Uterus (tissue), 4 donors: ENCODE results near the gene C11orf54. TPM values are rescaled to one million over a fixed set of nuclear protein-coding genes. Genes with fewer than 3 reads are reported as not detected.

Experiments
- DNase-seq, 2 donors: peaks; one replicate each; pipeline ENCODE4 v3.0.0-alpha.2; 2019 to 2020
- H3K27ac ChIP-seq, 2 donors: fragments of 200-600 bp; sonication (generic); 1 replicate in 1 of 2; 2 replicates in 1 of 2; pipeline ENCODE4 v1.5.1; 2016 to 2018
- H3K27me3 ChIP-seq, 2 donors: fragments of 200-600 bp; sonication (generic); one replicate each; pipeline ENCODE4 v1.5.1; 2018 to 2019; ENCODE audit warnings: control low read depth in 1 of 2
- H3K36me3 ChIP-seq, 2 donors: fragments of 200-600 bp; sonication (generic); one replicate each; pipeline ENCODE4 v1.5.1; 2019; ENCODE audit warnings: control low read depth in 1 of 2
- H3K4me1 ChIP-seq, 2 donors: fragments of 200-600 bp; sonication (generic); one replicate each; pipeline ENCODE4 v1.5.1; 2018 to 2019; ENCODE audit warnings: control low read depth in 1 of 2
- H3K4me3 ChIP-seq, 2 donors: fragments of 200-600 bp; sonication (generic); 1 replicate in 1 of 2; 2 replicates in 1 of 2; pipeline ENCODE4 v1.5.1; 2018 to 2019; ENCODE audit warnings: mild to moderate bottlenecking in 1 of 2
- H3K9me3 ChIP-seq, 2 donors: fragments of 200-600 bp; sonication (generic); one replicate each; pipeline ENCODE4 v1.5.1; 2019; ENCODE audit warnings: control low read depth in 1 of 2
- CTCF ChIP-seq, 4 experiments: fragments of 200-600 bp in 2 of 4; fragments of 450-650 bp in 2 of 4; sonication (generic) in 2 of 4; IDR thresholded peaks; one replicate each; pipeline ENCODE4 v1.5.1; 2016 to 2019; ENCODE audit warnings: antibody characterized with exemption in 4 of 4, mild to moderate bottlenecking in 2 of 4, moderate library complexity in 1 of 4
- POLR2A ChIP-seq, 2 donors: fragments of 450-650 bp; IDR thresholded peaks; one replicate each; pipeline ENCODE4 v1.6.1; 2016; ENCODE audit warnings: antibody characterized with exemption in 2 of 2, mild to moderate bottlenecking in 1 of 2, moderate library complexity in 1 of 2
- intact Hi-C: fragments of 100-400 bp; cut with DNase I; formaldehyde crosslinking; loops from one replicate; pipeline ENCODE4 v1.15.1; 2023; ENCODE audit warnings: low total_unique reads
- total RNA-seq, 4 donors: library from RNA; depleted of rRNA in 3 of 4; stranded (reverse); fragments of >200 nt in 3 of 4; gene quantifications; one replicate each; pipeline versions ENCODE4 v1.1.0 to v1.2.4, GENCODE V29; 2014 to 2023
- donor health status: DM: yes; HTN: yes; CAD: no.

Gene C11orf54
- total RNA-seq, 4 donors from 2014 or later, result 13.3 to 57.2 (median 32.1) TPM

GRCh38 chr11:93728792-93729128 lies 12.7 kb upstream of the C11orf54 start:
- Histone ChIP-seq H3K9me3 (no peaks in the 10 kb centered on the region), H3K4me1 (no peaks in the 10 kb centered on the region), H3K27ac (no peak overlapping the region), H3K4me3 (no peak overlapping the region), H3K27me3 (no peaks in the 10 kb centered on the region), H3K36me3 (no peaks in the 10 kb centered on the region)
- intact Hi-C loops, result no loop called here
- TF ChIP-seq CTCF (IDR thresholded peaks at IDR 0.05) (no peak), POLR2A (IDR thresholded peaks at IDR 0.05) (no peak)
- no peak for DNase-seq

GRCh38 chr11:93729129-93729616 lies 12.3 kb upstream of the C11orf54 start:
- intact Hi-C loops, result no loop called here
- DNase-seq, result no peak
- no peak overlapping the region for H3K4me3 ChIP-seq
- H3K27ac ChIP-seq, result no peak overlapping the region
- H3K27me3 ChIP-seq, result no peaks in the 10 kb centered on the region
- no peaks in the 10 kb centered on the region for H3K4me1 ChIP-seq
- H3K36me3 ChIP-seq, result no peaks in the 10 kb centered on the region
- TF ChIP-seq POLR2A (IDR thresholded peaks at IDR 0.05) (no peak), CTCF (IDR thresholded peaks at IDR 0.05) (no peak)
- H3K9me3 ChIP-seq, result no peaks in the 10 kb centered on the region

- DNase-seq, result no peak
- no peaks in the 10 kb centered on the region for H3K27me3 ChIP-seq
- no peaks in the 10 kb centered on the region for H3K36me3 ChIP-seq
- TF ChIP-seq CTCF (IDR thresholded peaks at IDR 0.05) (no peak), POLR2A (IDR thresholded peaks at IDR 0.05) (no peak)
- H3K27ac ChIP-seq, result no peak overlapping the region
- H3K9me3 ChIP-seq, result no peaks in the 10 kb centered on the region
- H3K4me3 ChIP-seq, result no peak overlapping the region
- H3K4me1 ChIP-seq, result no peaks in the 10 kb centered on the region
- intact Hi-C loops, result no loop called here
Observed at GRCh38 chr11:93730108-93731107, 11.1 kb upstream of the C11orf54 start.

GRCh38 chr11:93732237-93732892 lies 9.1 kb upstream of the C11orf54 start:
- H3K27ac ChIP-seq, result no peak overlapping the region
- TF ChIP-seq CTCF (IDR thresholded peaks at IDR 0.05) (no peak), POLR2A (IDR thresholded peaks at IDR 0.05) (no peak)
- intact Hi-C loops, result no loop called here
- DNase-seq, result no peak
- H3K36me3 ChIP-seq, result no peaks in the 10 kb centered on the region
- no peak overlapping the region for H3K4me3 ChIP-seq
- no peaks in the 10 kb centered on the region for H3K27me3 ChIP-seq
- no peaks in the 10 kb centered on the region for H3K4me1 ChIP-seq
- H3K9me3 ChIP-seq, result no peaks in the 10 kb centered on the region

GRCh38 chr11:93733474-93733873 lies 8.0 kb upstream of the C11orf54 start:
- intact Hi-C loops, result no loop called here

More at GRCh38 chr11:93733474-93733873, 8.0 kb upstream of the C11orf54 start:
- DNase-seq, result no peak
- Histone ChIP-seq H3K27ac (no peak overlapping the region), H3K27me3 (no peaks in the 10 kb centered on the region), H3K36me3 (no peaks in the 10 kb centered on the region), H3K4me3 (no peak overlapping the region), H3K9me3 (no peaks in the 10 kb centered on the region), H3K4me1 (peaks cover 1 to 4% of the 10 kb centered on the region in 2 donors)
- TF ChIP-seq POLR2A (IDR thresholded peaks at IDR 0.05) (no peak), CTCF (IDR thresholded peaks at IDR 0.05) (no peak)
